Measurements from ENCODE around the gene SHANK3.

- no peak for TF ChIP-seq EP300 (IDR thresholded peaks at IDR 0.05; ENCODE audit: low read depth)
- no peak for TF ChIP-seq CTCF (IDR thresholded peaks at IDR 0.05)
- TF ChIP-seq POLR2AphosphoS5 (IDR thresholded peaks at IDR 0.05): no peak
- TF ChIP-seq POLR2A (IDR thresholded peaks at IDR 0.05): no peak
Measured at GRCh38 chr22:50702261-50702671, 29.6 kb downstream of the SHANK3 start.

All from transverse colon (tissue), 4 donors.